ENCODE measurements around the gene ENDOV. TPM values are rescaled to one million over a fixed set of nuclear protein-coding genes. Genes with fewer than 3 reads are reported as not detected.

ENDOV gene
- polyA plus RNA-seq, 1 donor (not counting 4 experiments of a cell fraction or from before 2014, with no cell fraction given) = 10.9 TPM

DNA sequence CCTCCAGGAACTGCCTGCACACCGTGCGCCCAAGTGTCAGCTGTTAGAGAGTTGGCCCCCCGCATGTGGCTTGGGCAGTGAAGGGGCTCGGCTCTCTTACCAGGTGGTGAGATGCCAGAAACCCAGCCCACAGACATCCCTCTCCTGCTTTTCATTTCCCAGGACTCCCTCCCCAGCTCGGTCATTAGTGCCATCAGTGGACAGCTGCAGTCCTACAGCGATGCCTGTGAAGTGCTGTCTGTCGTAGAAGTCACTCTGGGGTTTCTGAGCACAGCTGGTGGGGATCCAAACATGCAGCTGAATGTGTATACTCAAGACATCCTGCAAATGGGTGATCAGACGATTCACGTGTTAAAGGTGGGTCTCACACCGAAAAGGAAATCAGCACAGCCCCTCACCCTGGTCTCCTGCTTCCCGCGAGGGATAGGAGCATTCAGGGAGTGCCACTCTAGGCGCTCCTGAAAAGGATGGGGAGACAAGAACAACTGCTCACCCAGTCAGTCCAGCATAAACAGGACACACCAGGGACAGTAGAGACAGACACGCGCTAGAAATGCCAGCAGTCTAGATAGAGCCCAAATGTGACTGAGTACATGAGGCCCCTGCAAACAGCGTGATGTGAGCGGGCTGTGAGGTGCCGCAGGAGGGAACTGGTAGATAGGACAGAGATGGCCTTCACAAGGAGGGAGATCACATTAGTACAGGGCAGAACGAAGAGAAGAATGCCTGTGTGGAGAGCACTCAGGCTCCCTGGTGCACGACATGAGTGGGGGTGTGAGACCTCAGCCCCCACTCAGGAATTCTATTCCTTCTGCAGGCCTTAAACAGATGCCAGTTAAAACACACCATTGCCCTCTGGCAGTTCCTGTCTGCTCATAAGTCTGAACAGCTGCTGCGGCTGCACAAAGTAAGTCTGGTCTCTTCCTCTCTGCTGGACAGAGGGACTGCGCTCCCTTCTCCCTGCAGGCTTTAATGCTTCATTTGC lies 25.7 kb upstream of the ENDOV start:
- Histone ChIP-seq H3K4me1 (ENCODE audit: control insufficient read depth, extremely low read depth, insufficient read depth, low read length) (no peaks in the 10 kb centered on the region), H3K9ac (ENCODE audit: control insufficient read depth, extremely low read depth, insufficient read depth, low read length) (no peak overlapping the region), H3K27ac (ENCODE audit: control insufficient read depth, insufficient read depth, low read length) (no peak overlapping the region), H3K36me3 (ENCODE audit: control insufficient read depth in 2 of 2, extremely low read depth in 1 of 2, insufficient read depth in 2 of 2, low read length in 2 of 2) (peaks cover 44 to 53% of the 10 kb centered on the region in 2 experiments), H3K27me3 (ENCODE audit: control insufficient read depth, extremely low read depth, insufficient read depth, low read length) (no peaks in the 10 kb centered on the region), H3K79me2 (ENCODE audit: control insufficient read depth, insufficient read depth, low read length) (no peaks in the 10 kb centered on the region), H3K4me3 (ENCODE audit: control insufficient read depth in 2 of 3, extremely low read depth in 1 of 3, insufficient read depth in 2 of 3, low read depth in 1 of 3, low read length in 3 of 3) (no peak overlapping the region), H2AFZ (ENCODE audit: control insufficient read depth, low read length) (no peak overlapping the region), H3K9me1 (ENCODE audit: control insufficient read depth, extremely low read depth, insufficient read depth, low read length) (no peaks in the 10 kb centered on the region), H3K4me2 (ENCODE audit: control insufficient read depth, extremely low read depth, insufficient read depth, low read depth, low read length) (no peak overlapping the region), H3K9me3 (ENCODE audit: control insufficient read depth, low read depth, low read length) (no peaks in the 10 kb centered on the region), H4K20me1 (ENCODE audit: control insufficient read depth, extremely low read depth, insufficient read depth, low read length) (no peaks in the 10 kb centered on the region)
- FAIRE-seq (no peak), DNase-seq (ENCODE audit: low read depth, low spot score) (no peak)
- TF ChIP-seq EZH2 (IDR thresholded peaks at IDR 0.05; ENCODE audit: low read length) = no peak
- TF ChIP-seq, protein P1, sequence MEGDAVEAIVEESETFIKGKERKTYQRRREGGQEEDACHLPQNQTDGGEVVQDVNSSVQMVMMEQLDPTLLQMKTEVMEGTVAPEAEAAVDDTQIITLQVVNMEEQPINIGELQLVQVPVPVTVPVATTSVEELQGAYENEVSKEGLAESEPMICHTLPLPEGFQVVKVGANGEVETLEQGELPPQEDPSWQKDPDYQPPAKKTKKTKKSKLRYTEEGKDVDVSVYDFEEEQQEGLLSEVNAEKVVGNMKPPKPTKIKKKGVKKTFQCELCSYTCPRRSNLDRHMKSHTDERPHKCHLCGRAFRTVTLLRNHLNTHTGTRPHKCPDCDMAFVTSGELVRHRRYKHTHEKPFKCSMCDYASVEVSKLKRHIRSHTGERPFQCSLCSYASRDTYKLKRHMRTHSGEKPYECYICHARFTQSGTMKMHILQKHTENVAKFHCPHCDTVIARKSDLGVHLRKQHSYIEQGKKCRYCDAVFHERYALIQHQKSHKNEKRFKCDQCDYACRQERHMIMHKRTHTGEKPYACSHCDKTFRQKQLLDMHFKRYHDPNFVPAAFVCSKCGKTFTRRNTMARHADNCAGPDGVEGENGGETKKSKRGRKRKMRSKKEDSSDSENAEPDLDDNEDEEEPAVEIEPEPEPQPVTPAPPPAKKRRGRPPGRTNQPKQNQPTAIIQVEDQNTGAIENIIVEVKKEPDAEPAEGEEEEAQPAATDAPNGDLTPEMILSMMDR (optimal IDR thresholded peaks at IDR 0.05 in 1 of 3, IDR thresholded peaks at IDR 0.05 in 1 of 3, conservative IDR thresholded peaks at IDR 0.05 in 1 of 3; ENCODE audit: extremely low read depth in 1 of 3, insufficient read depth in 2 of 3, low read length in 3 of 3) = no peak
- dilution Hi-C loops (cut with MboI; ENCODE audit: extremely low pct_ligation_motif_present, low sequenced_read_pairs) = no loop called here

DNA sequence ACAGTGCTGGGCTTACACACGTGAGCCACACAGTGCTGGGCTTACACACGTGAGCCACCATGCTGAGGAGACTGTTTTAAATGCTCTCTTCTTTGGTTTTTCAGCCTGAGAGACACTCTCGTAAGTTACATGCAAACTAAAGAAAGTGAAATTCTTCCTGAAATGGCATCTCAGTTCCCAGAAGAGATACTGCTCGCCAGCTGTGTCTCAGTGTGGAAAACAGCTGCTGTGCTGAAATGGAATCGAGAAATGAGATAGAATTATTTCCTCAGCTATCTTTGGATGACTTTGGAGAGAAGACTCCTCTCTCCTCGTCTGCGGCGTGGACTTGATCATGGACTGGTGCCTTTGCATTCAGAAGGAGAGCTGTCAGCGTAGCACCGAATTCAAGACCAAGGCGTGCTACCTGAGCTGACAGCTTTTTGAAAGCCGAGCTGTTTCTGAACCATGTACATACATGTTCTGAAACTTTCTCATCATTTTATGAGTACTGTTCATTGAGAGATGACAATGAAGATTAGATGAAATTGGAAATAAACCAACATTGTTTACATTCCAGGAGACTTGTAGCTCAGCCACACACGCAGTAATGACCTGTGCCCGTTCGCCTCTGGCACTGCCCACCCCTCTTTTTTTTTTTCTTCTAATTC lies 21.6 kb upstream of the ENDOV start:
- H3K4me1 ChIP-seq (ENCODE audit: control insufficient read depth, extremely low read depth, insufficient read depth, low read length) = no peaks in the 10 kb centered on the region
- no peak overlapping the region for H3K4me2 ChIP-seq (ENCODE audit: control insufficient read depth, extremely low read depth, insufficient read depth, low read depth, low read length)
- H3K9me3 ChIP-seq (ENCODE audit: control insufficient read depth, low read depth, low read length) = no peaks in the 10 kb centered on the region
- FAIRE-seq (no peak), DNase-seq (ENCODE audit: low read depth, low spot score) (no peak)
- H3K27ac ChIP-seq (ENCODE audit: control insufficient read depth, insufficient read depth, low read length) = no peak overlapping the region
- TF ChIP-seq, protein P1 (optimal IDR thresholded peaks at IDR 0.05 in 1 of 3, IDR thresholded peaks at IDR 0.05 in 1 of 3, conservative IDR thresholded peaks at IDR 0.05 in 1 of 3; ENCODE audit: extremely low read depth in 1 of 3, insufficient read depth in 2 of 3, low read length in 3 of 3) = no peak
- no peak for TF ChIP-seq EZH2 (IDR thresholded peaks at IDR 0.05; ENCODE audit: low read length)
- no peaks in the 10 kb centered on the region for H3K9me1 ChIP-seq (ENCODE audit: control insufficient read depth, extremely low read depth, insufficient read depth, low read length)
- no peak overlapping the region for H2AFZ ChIP-seq (ENCODE audit: control insufficient read depth, low read length)
- dilution Hi-C loops (cut with MboI; ENCODE audit: extremely low pct_ligation_motif_present, low sequenced_read_pairs) = no loop called here
- no peak overlapping the region for H3K9ac ChIP-seq (ENCODE audit: control insufficient read depth, extremely low read depth, insufficient read depth, low read length)
- no peak overlapping the region for H3K4me3 ChIP-seq (ENCODE audit: control insufficient read depth in 2 of 3, extremely low read depth in 1 of 3, insufficient read depth in 2 of 3, low read depth in 1 of 3, low read length in 3 of 3)
- H3K79me2 ChIP-seq (ENCODE audit: control insufficient read depth, insufficient read depth, low read length) = no peaks in the 10 kb centered on the region
- H4K20me1 ChIP-seq (ENCODE audit: control insufficient read depth, extremely low read depth, insufficient read depth, low read length) = no peaks in the 10 kb centered on the region
- no peaks in the 10 kb centered on the region for H3K27me3 ChIP-seq (ENCODE audit: control insufficient read depth, extremely low read depth, insufficient read depth, low read length)
- H3K36me3 ChIP-seq (ENCODE audit: control insufficient read depth in 2 of 2, extremely low read depth in 1 of 2, insufficient read depth in 2 of 2, low read length in 2 of 2) = peaks cover 32 to 34% of the 10 kb centered on the region in 2 experiments
